Large intestine (tissue), 3 donors: ENCODE measurements around the gene SIRT3. TPM values are rescaled to one million over a fixed set of nuclear protein-coding genes. Genes with fewer than 3 reads are reported as not detected.

Experiments used
- DNase-seq, 2 donors: peaks; one replicate each; pipeline versions ENCODE4 v3.0.0 to v3.0.0-alpha.2; 2013
- H3K27ac ChIP-seq: one replicate; pipeline ENCODE4 v1.5.1; 2013; ENCODE audit warnings: low read length
- H3K27me3 ChIP-seq: 2 replicates; pipeline ENCODE4 v1.6.1; 2013; ENCODE audit warnings: low read length; ENCODE audit not compliant: control insufficient read depth, insufficient read depth
- H3K36me3 ChIP-seq: 2 replicates; pipeline ENCODE4 v1.6.1; 2013; ENCODE audit warnings: low read length; ENCODE audit not compliant: control insufficient read depth, insufficient read depth
- H3K4me1 ChIP-seq: one replicate; pipeline ENCODE4 v1.6.1; 2013; ENCODE audit warnings: low read length; ENCODE audit not compliant: control insufficient read depth, insufficient read depth
- H3K4me3 ChIP-seq: one replicate; pipeline ENCODE4 v1.5.1; 2013; ENCODE audit warnings: low read length
- H3K9me3 ChIP-seq: one replicate; pipeline ENCODE4 v1.6.1; 2013; ENCODE audit warnings: mild to moderate bottlenecking, low read depth, low read length, moderate library complexity; ENCODE audit not compliant: control insufficient read depth
- WGBS: methylation state at CpG from one replicate; pipeline ENCODE4 v1.1.5; 2013; ENCODE audit warnings: low lambda C conversion rate; ENCODE audit not compliant: insufficient coverage; 5-methylcytosine and 5-hydroxymethylcytosine counted together
- polyA plus RNA-seq: library from polyadenylated mRNA; unstranded; fragments of 120-200 nt; gene quantifications from one replicate; pipeline ENCODE4 v1.2.1, GENCODE V29; 2013

The SIRT3 gene
- polyA plus RNA-seq, 1 donor: 44.8 TPM

- no CpG with 5 or more reads among the region's 26 CpGs for WGBS
- peak in 1 of 2 donors; percentile 36 for DNase-seq
- Histone ChIP-seq H3K27me3 (peaks cover 44% of the 10 kb centered on the region), H3K4me1 (peaks cover 27% of the 10 kb centered on the region), H3K36me3 (peaks cover 39% of the 10 kb centered on the region), H3K27ac (peak overlapping the region; percentile 73), H3K4me3 (peak overlapping the region; percentile 61), H3K9me3 (peaks cover 8% of the 10 kb centered on the region)
Observed at GRCh38 chr11:281486-282161, 45.5 kb upstream of the SIRT3 start.

- DNase-seq: peak in 1 of 2 donors; percentile 57
Observed at GRCh38 chr11:280706-281485, 44.8 kb upstream of the SIRT3 start.

DNA sequence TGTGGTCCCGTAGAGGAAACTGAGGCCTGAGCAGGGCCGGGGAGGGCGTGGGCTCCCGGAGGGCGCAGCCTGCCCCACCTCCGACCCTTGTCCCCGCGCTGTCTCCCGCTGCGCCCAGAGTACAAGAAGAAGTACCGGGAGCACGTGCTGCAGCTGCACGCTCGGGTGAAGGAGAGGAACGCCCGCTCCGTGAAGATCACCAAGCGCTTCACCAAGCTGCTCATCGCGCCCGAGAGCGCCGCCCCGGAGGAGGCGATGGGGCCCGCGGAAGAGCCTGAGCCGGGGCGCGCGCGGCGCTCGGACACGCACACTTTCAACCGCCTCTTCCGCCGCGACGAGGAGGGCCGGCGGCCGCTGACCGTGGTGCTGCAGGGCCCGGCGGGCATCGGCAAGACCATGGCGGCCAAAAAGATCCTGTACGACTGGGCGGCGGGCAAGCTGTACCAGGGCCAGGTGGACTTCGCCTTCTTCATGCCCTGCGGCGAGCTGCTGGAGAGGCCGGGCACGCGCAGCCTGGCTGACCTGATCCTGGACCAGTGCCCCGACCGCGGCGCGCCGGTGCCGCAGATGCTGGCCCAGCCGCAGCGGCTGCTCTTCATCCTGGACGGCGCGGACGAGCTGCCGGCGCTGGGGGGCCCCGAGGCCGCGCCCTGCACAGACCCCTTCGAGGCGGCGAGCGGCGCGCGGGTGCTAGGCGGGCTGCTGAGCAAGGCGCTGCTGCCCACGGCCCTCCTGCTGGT, 44.0 kb upstream of the SIRT3 start:
- Histone ChIP-seq H3K36me3 (peaks cover 31% of the 10 kb centered on the region), H3K27me3 (peaks cover 44% of the 10 kb centered on the region), H3K4me1 (peaks cover 23% of the 10 kb centered on the region), H3K9me3 (peaks cover 8% of the 10 kb centered on the region), H3K27ac (peak overlapping the region; percentile 98), H3K4me3 (peak overlapping the region; percentile 82)
- peak; percentile 81 to 91 for DNase-seq
- no CpG with 5 or more reads among the region's 85 CpGs for WGBS

More at GRCh38 chr11:280706-281485, 44.8 kb upstream of the SIRT3 start:
- peaks cover 44% of the 10 kb centered on the region for H3K27me3 ChIP-seq
- H3K4me1 ChIP-seq: peaks cover 27% of the 10 kb centered on the region
- WGBS: no CpG with 5 or more reads among the region's 79 CpGs
- H3K4me3 ChIP-seq: peak overlapping the region; percentile 61
- H3K9me3 ChIP-seq: peaks cover 8% of the 10 kb centered on the region
- peaks cover 36% of the 10 kb centered on the region for H3K36me3 ChIP-seq
- H3K27ac ChIP-seq: peak overlapping the region; percentile 47

GRCh38 chr11:279040-279965, 43.2 kb upstream of the SIRT3 start:
- Histone ChIP-seq H3K27ac (peak overlapping the region; percentile 98), H3K9me3 (peaks cover 5% of the 10 kb centered on the region), H3K4me3 (peak overlapping the region; percentile 82), H3K27me3 (peaks cover 44% of the 10 kb centered on the region), H3K4me1 (peaks cover 25% of the 10 kb centered on the region), H3K36me3 (peaks cover 28% of the 10 kb centered on the region)
- no CpG with 5 or more reads among the region's 97 CpGs for WGBS
- DNase-seq: peak in 1 of 2 donors; percentile 56

- Histone ChIP-seq H3K27ac (peak within 1 kb of the TSS; percentile 98), H3K27me3 (peaks cover 44% of the 10 kb centered on the region), H3K4me3 (peak within 1 kb of the TSS; percentile 82), H3K4me1 (peaks cover 23% of the 10 kb centered on the region), H3K9me3 (peaks cover 3% of the 10 kb centered on the region), H3K36me3 (peaks cover 18% of the 10 kb centered on the region)
- peak; percentile 84 to 91 for DNase-seq
- WGBS: no CpG with 5 or more reads among the region's 21 CpGs
Observed at GRCh38 chr11:278001-278951, 42.1 kb upstream of the SIRT3 start, which contains the start of gene NLRP6. Gene NLRP6, plus strand, starts transcription at chr11:278407. Its CDS starts 163 bp downstream, at chr11:278570.

- no peak overlapping the region for H3K4me3 ChIP-seq
- H3K9me3 ChIP-seq: peaks cover 8% of the 10 kb centered on the region
- peaks cover 39% of the 10 kb centered on the region for H3K4me1 ChIP-seq
- peaks cover 5% of the 10 kb centered on the region for H3K36me3 ChIP-seq
- peak overlapping the region; percentile 98 for H3K27ac ChIP-seq
- no peak for DNase-seq
- H3K27me3 ChIP-seq: peaks cover 28% of the 10 kb centered on the region
Observed at GRCh38 chr11:276219-276618, 40.1 kb upstream of the SIRT3 start.

- no peak overlapping the region for H3K4me3 ChIP-seq
- H3K4me1 ChIP-seq: peaks cover 44% of the 10 kb centered on the region
- H3K27me3 ChIP-seq: peaks cover under 1% of the 10 kb centered on the region
- H3K36me3 ChIP-seq: no peaks in the 10 kb centered on the region
- no CpG with 5 or more reads among the region's 6 CpGs for WGBS
- no peak for DNase-seq
- H3K9me3 ChIP-seq: peaks cover 7% of the 10 kb centered on the region
- H3K27ac ChIP-seq: peak overlapping the region; percentile 98
Observed at GRCh38 chr11:272931-273198, 36.7 kb upstream of the SIRT3 start.

DNA sequence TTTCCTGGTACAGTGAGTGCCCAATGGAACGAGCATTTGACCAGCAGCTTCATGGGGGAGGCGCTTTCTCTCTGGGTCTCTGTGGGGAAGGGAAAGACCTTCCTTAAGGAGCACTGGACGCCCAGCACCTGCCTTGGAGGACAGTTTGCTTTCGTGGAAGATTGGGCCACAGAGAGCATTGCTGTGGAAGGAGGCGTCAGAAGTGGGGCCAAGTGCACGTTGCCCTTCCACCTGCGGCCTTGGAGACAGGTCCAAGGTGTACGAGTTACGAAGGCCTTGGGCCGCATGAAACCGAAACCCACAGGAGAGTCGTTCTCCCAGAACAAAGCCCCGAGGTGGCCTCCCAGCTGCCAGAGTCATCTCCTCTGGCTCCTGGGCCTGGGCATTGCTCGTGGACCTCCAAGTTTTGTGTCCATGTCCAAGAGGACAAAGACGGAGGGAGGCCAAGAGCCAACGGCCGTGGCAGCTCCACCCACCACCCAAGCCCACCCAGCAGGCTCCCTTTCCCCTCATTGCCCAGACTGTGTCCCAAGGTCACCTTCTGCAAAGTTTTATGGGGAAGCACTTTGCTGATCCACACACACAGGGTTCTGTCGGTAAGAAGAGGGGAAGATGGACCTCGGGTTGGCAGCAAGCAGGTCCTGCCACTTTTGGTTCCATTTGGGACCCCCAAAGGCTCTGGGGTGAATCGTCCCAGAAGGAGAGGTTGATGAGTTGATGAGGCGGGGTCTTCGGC, 36.2 kb upstream of the SIRT3 start:
- DNase-seq: peak; percentile 86 to 93
- Histone ChIP-seq H3K4me3 (no peak overlapping the region), H3K27ac (peak overlapping the region; percentile 98)

More for the DNA sequence above, 36.2 kb upstream of the SIRT3 start:
- Histone ChIP-seq H3K27me3 (no peaks in the 10 kb centered on the region), H3K4me1 (peaks cover 39% of the 10 kb centered on the region), H3K9me3 (peaks cover 7% of the 10 kb centered on the region), H3K36me3 (no peaks in the 10 kb centered on the region)
- WGBS: no CpG with 5 or more reads among the region's 22 CpGs
